H1 (cell line): ENCODE measurements around the gene GRIP2. TPM values are rescaled to one million over a fixed set of nuclear protein-coding genes. Genes with fewer than 3 reads are reported as not detected.

Source experiments
- CTCF ChIA-PET: fragments of 300-600 bp; sonication (Branson Sonifier 250); formaldehyde crosslinking; loops from one replicate; lab custom pipeline; 2021; ENCODE audit not compliant: partially characterized antibody; lab: Charles Lee
- POLR2A ChIA-PET: fragments of 300-600 bp; sonication (Branson Sonifier 250); formaldehyde crosslinking; loops from one replicate; lab custom pipeline; 2021; ENCODE audit warnings: inconsistent platforms; ENCODE audit not compliant: partially characterized antibody; lab: Charles Lee
- DNase-seq, 2 experiments: peaks; one replicate each; pipeline versions ENCODE4 v3.0.0 to v3.0.0-alpha.2; 2010 to 2022; ENCODE audit warnings: low spot score in 2 of 2, low read depth in 1 of 2, mixed read lengths in 1 of 2
- FAIRE-seq: peaks from 2 replicates; lab custom pipeline; 2011; peaks lifted over from hg19 to GRCh38; lab: Jason Lieb, UNC
- H2AFZ ChIP-seq: 2 replicates; pipeline ENCODE4 v1.8.1; 2012; ENCODE audit warnings: low read length, inconsistent platforms
- H2AK5ac ChIP-seq: 2 replicates; pipeline ENCODE4 v1.6.1; 2013; ENCODE audit warnings: low read depth, low read length
- H2BK120ac ChIP-seq: replicated peaks from 2 replicates; pipeline ENCODE3; 2013; ENCODE audit warnings: low read depth, low read length, inconsistent platforms
- H2BK12ac ChIP-seq: 2 replicates; pipeline ENCODE4 v1.6.1; 2013; ENCODE audit warnings: low read depth, low read length
- H2BK15ac ChIP-seq: 2 replicates; pipeline ENCODE4 v1.6.1; 2013; ENCODE audit warnings: low read length
- H2BK20ac ChIP-seq: 2 replicates; pipeline ENCODE4 v1.6.1; 2013; ENCODE audit warnings: low read length
- H2BK5ac ChIP-seq: 2 replicates; pipeline ENCODE4 v1.6.1; 2013; ENCODE audit warnings: low read depth, low read length
- H3K14ac ChIP-seq: 2 replicates; pipeline ENCODE4 v1.6.1; 2013; ENCODE audit warnings: inconsistent platforms; ENCODE audit not compliant: insufficient read length
- H3K18ac ChIP-seq: 2 replicates; pipeline ENCODE4 v1.6.1; 2013; ENCODE audit warnings: low read length; ENCODE audit errors: extremely low read depth
- H3K23ac ChIP-seq: 2 replicates; pipeline ENCODE4 v1.6.1; 2013; ENCODE audit warnings: inconsistent platforms; ENCODE audit not compliant: insufficient read length
- H3K23me2 ChIP-seq: 2 replicates; pipeline ENCODE4 v1.6.1; 2013; ENCODE audit warnings: low read depth, low read length
- H3K27ac ChIP-seq: 2 replicates; pipeline ENCODE4 v1.6.1; 2011; ENCODE audit warnings: low read depth, low read length, inconsistent platforms
- H3K27me3 ChIP-seq, 4 experiments: replicated peaks in 1 of 4; 1 replicate in 1 of 4; 2 replicates in 3 of 4; pipeline versions ENCODE4 v1.6.1 to v1.8.1; 2011 to 2013; ENCODE audit warnings: low read length in 3 of 4, mild to moderate bottlenecking in 3 of 4, inconsistent platforms in 2 of 4, mixed read lengths in 2 of 4, moderate library complexity in 1 of 4; ENCODE audit not compliant: control insufficient read depth in 3 of 4, insufficient read depth in 3 of 4; ENCODE audit errors: extremely low read depth in 1 of 4
- H3K36me3 ChIP-seq, 4 experiments: 2 replicates each; pipeline versions ENCODE4 v1.6.1 to v1.8.1; 2011 to 2013; ENCODE audit warnings: mild to moderate bottlenecking in 4 of 4, low read length in 3 of 4, moderate library complexity in 2 of 4, control low read depth in 1 of 4, inconsistent platforms in 1 of 4; ENCODE audit not compliant: insufficient read depth in 4 of 4, control insufficient read depth in 2 of 4
- H3K4ac ChIP-seq: replicated peaks from 2 replicates; pipeline ENCODE3; 2013; ENCODE audit warnings: low read length, low read depth, mixed read lengths, inconsistent platforms; ENCODE audit not compliant: insufficient read length
- H3K4me1 ChIP-seq, 4 experiments: replicated peaks in 1 of 4; 1 replicate in 1 of 4; 2 replicates in 3 of 4; pipeline versions ENCODE4 v1.6.1 to v1.8.1; 2011 to 2013; ENCODE audit warnings: low read length in 3 of 4, inconsistent platforms in 2 of 4, mixed read lengths in 1 of 4; ENCODE audit not compliant: insufficient read depth in 4 of 4, control insufficient read depth in 3 of 4
- H3K4me2 ChIP-seq, 2 experiments: 2 replicates each; pipeline versions ENCODE4 v1.6.1 to v1.8.1; 2011 to 2013; ENCODE audit warnings: low read depth in 2 of 2, low read length in 2 of 2, control low read depth in 1 of 2, inconsistent platforms in 1 of 2, mild to moderate bottlenecking in 1 of 2; ENCODE audit not compliant: insufficient read depth in 1 of 2
- H3K4me3 ChIP-seq, 4 experiments: fragments of 200-600, 300-600 bp in 1 of 4; sonication (generic), shearing (Covaris generic), sonication (Bioruptor Twin) in 1 of 4; 2 replicates each; pipeline versions ENCODE4 v1.5.1 to v1.8.1; 2011 to 2016; ENCODE audit warnings: low read length in 4 of 4, low read depth in 3 of 4, control low read depth in 2 of 4, inconsistent platforms in 2 of 4, mild to moderate bottlenecking in 2 of 4, mixed read lengths in 1 of 4, moderate library complexity in 1 of 4; ENCODE audit not compliant: insufficient read depth in 2 of 4; ENCODE audit errors: extremely low read depth in 1 of 4
- H3K56ac ChIP-seq: replicated peaks from 2 replicates; pipeline ENCODE3; 2013; ENCODE audit warnings: low read depth, mild to moderate bottlenecking, mixed read lengths, low read length, inconsistent platforms; ENCODE audit not compliant: insufficient read length
- H3K79me1 ChIP-seq: 2 replicates; pipeline ENCODE4 v1.6.1; 2013; ENCODE audit warnings: low read depth, low read length, control low read depth
- H3K79me2 ChIP-seq, 2 experiments: 2 replicates each; pipeline versions ENCODE4 v1.6.1 to v1.8.1; 2012 to 2013; ENCODE audit warnings: low read length in 2 of 2, mild to moderate bottlenecking in 2 of 2, inconsistent platforms in 1 of 2; ENCODE audit not compliant: insufficient read depth in 2 of 2, control insufficient read depth in 1 of 2
- H3K9ac ChIP-seq, 4 experiments: replicated peaks in 1 of 4; 1 replicate in 1 of 4; 2 replicates in 3 of 4; pipeline versions ENCODE4 v1.6.1 to v1.8.1; 2011 to 2013; ENCODE audit warnings: low read depth in 3 of 4, low read length in 3 of 4, control low read depth in 2 of 4, mild to moderate bottlenecking in 2 of 4, moderate library complexity in 2 of 4, inconsistent platforms in 1 of 4; ENCODE audit errors: extremely low read depth in 1 of 4
- H3K9me3 ChIP-seq, 2 experiments: 2 replicates each; pipeline versions ENCODE4 v1.6.1 to v1.8.1; 2012 to 2013; ENCODE audit warnings: mild to moderate bottlenecking in 2 of 2, moderate library complexity in 2 of 2, control low read depth in 1 of 2, inconsistent platforms in 1 of 2, low read depth in 1 of 2, low read length in 1 of 2, mixed read lengths in 1 of 2; ENCODE audit not compliant: insufficient read depth in 2 of 2
- H4K20me1 ChIP-seq, 2 experiments: replicated peaks in 1 of 2; 2 replicates each; pipeline versions ENCODE3 to v1.8.1; 2011 to 2013; ENCODE audit warnings: inconsistent platforms in 2 of 2, low read length in 2 of 2, mild to moderate bottlenecking in 1 of 2; ENCODE audit not compliant: insufficient read depth in 2 of 2, control insufficient read depth in 1 of 2
- H4K5ac ChIP-seq: 2 replicates; pipeline ENCODE4 v1.6.1; 2013; ENCODE audit warnings: low read length, low read depth, mixed read lengths, inconsistent platforms; ENCODE audit not compliant: insufficient read length
- H4K8ac ChIP-seq: 2 replicates; pipeline ENCODE4 v1.8.0; 2013; ENCODE audit warnings: mild to moderate bottlenecking, moderate library complexity, low read length, inconsistent platforms; ENCODE audit not compliant: insufficient read depth; ENCODE audit errors: extremely low read depth
- H4K91ac ChIP-seq: replicated peaks from 2 replicates; pipeline ENCODE3; 2013; ENCODE audit warnings: low read length, mixed read lengths, inconsistent platforms; ENCODE audit not compliant: insufficient read length
- E2F6 ChIP-seq: IDR thresholded peaks from 2 replicates; pipeline ENCODE4 v1.6.1; 2012; ENCODE audit warnings: inconsistent platforms
- GABPA ChIP-seq: IDR thresholded peaks from 2 replicates; pipeline ENCODE4 v1.6.1; 2011; ENCODE audit warnings: mild to moderate bottlenecking, low read length, moderate library complexity, borderline replicate concordance; ENCODE audit not compliant: insufficient read depth
- HDAC6 ChIP-seq: IDR thresholded peaks from one replicate; pipeline ENCODE4 v1.7.1; 2012; ENCODE audit warnings: low read depth, mild to moderate bottlenecking, inconsistent platforms, low read length, moderate library complexity
- PHF8 ChIP-seq: fragments of 200-600 bp; sonication (generic); conservative IDR thresholded peaks from 2 replicates; pipeline ENCODE4 v1.7.1; 2012; ENCODE audit warnings: low read depth, mild to moderate bottlenecking, inconsistent platforms, low read length, moderate library complexity
- RFX5 ChIP-seq: IDR thresholded peaks from 2 replicates; pipeline ENCODE4 v1.6.1; 2011; ENCODE audit warnings: low read depth, low read length, improper control_type of control experiment, borderline replicate concordance
- SP1 ChIP-seq: IDR thresholded peaks from 2 replicates; pipeline ENCODE4 v1.6.1; 2011; ENCODE audit warnings: low read depth, low read length
- ZNF274 ChIP-seq: IDR thresholded peaks from 2 replicates; pipeline ENCODE4 v1.7.0; 2012; ENCODE audit warnings: low read length, borderline replicate concordance; ENCODE audit errors: extremely low read depth
- whole genome bisulfite sequencing, 2 experiments: shearing (Covaris generic) in 1 of 2; methylation state at CpG; one replicate each; pipeline versions ENCODE4 v1.1.6 to v1.1.7; 2013 to 2015; ENCODE audit warnings: low lambda C conversion rate in 2 of 2, mixed read lengths in 2 of 2, inconsistent platforms in 1 of 2, low coverage in 1 of 2, missing lambda C conversion rate in 1 of 2; ENCODE audit not compliant: insufficient replicate concordance in 2 of 2, insufficient coverage in 1 of 2, insufficient read length in 1 of 2; ENCODE audit errors: extremely low coverage in 1 of 2, missing lambda C conversion rate in 1 of 2; 5-methylcytosine and 5-hydroxymethylcytosine counted together
- polyA plus RNA-seq, 7 experiments: library from polyadenylated mRNA; depleted of rRNA in 3 of 7; stranded (reverse) in 5 of 7; unstranded in 2 of 7; fragments of >200 nt in 5 of 7; fragments of 200-250 nt in 2 of 7; gene quantifications; 1 replicate in 5 of 7; 2 replicates in 1 of 7; 4 replicates in 1 of 7; pipeline versions ENCODE4 v1.2.1 to v1.2.3, GENCODE V29; 2011 to 2013; ENCODE audit warnings: missing spikeins in 2 of 7, mixed read lengths in 2 of 7
- total RNA-seq: library from RNA; stranded (reverse); fragmentation: NEBNext Ultra II Directional; extraction: Animal tissue kit (Norgen Biotek cat#: 25700); gene quantifications from 2 replicates; pipeline ENCODE4 v1.2.1, GENCODE V29; 2021

GRIP2 gene
- total and polyA plus RNA-seq, 2 of the 8 experiments (the other 6 are each of a cell fraction or from before 2014, with no cell fraction given), result 2.5 to 6.4 TPM

- 91% methylated on average over 13 of the region's 13 CpGs; no CpG with 5 or more reads in 1 of the 2 experiments for WGBS, 2 experiments
- H4K5ac ChIP-seq, result no peak overlapping the region
- peaks cover 0 to 11% of the 10 kb centered on the region in 2 experiments for H4K20me1 ChIP-seq
- H3K9me3 ChIP-seq, result no peaks in the 10 kb centered on the region
- no peak overlapping the region for H3K4me2 ChIP-seq
- no peaks in the 10 kb centered on the region; the same call in 1 of the 2 replicates for H3K79me1 ChIP-seq
- no peak overlapping the region for H2BK5ac ChIP-seq
- H3K4ac ChIP-seq, result no peak overlapping the region
- TF ChIP-seq RFX5 (no peak), E2F6 (no peak), ZNF274 (no peak), GABPA (no peak), PHF8 (no peak), SP1 (no peak), HDAC6 (no peak)
- H2BK120ac ChIP-seq, result no peak overlapping the region
- no peak overlapping the region for H4K91ac ChIP-seq
- peaks cover 0 to 4% (median 1%) of the 10 kb centered on the region in 4 experiments; a peak in 4 of 7 replicates for H3K4me1 ChIP-seq
- no peak overlapping the region for H2BK15ac ChIP-seq
- no peak overlapping the region for H3K18ac ChIP-seq
- H3K4me3 ChIP-seq, result no peak overlapping the region
- no peak overlapping the region for H2BK12ac ChIP-seq
- no peak overlapping the region for H2AK5ac ChIP-seq
- no peak overlapping the region for H2AFZ ChIP-seq
- no peak for FAIRE-seq
- H3K27me3 ChIP-seq, result no peaks in the 10 kb centered on the region
- H4K8ac ChIP-seq, result no peak overlapping the region; the same call in 1 of the 2 replicates
- H3K9ac ChIP-seq, result no peak overlapping the region; a peak in 1 of 7 replicates
- CTCF ChIA-PET, result interaction anchor here (0.6 to 1.4 kb wide), 9 partner anchors 9 to 1748 kb away, joined by 3 to 6 read pairs (median 3); no protein-coding TSS in a partner anchor
- H3K36me3 ChIP-seq, result peaks cover 31 to 78% (median 66%) of the 10 kb centered on the region in 4 experiments
- POLR2A ChIA-PET, result no interaction called here
- H3K79me2 ChIP-seq, result no peaks in the 10 kb centered on the region
- H2BK20ac ChIP-seq, result no peak overlapping the region
- H3K23ac ChIP-seq, result no peak overlapping the region
- no peak overlapping the region for H3K27ac ChIP-seq
- no peaks in the 10 kb centered on the region for H3K23me2 ChIP-seq
- DNase-seq, result no peak
- H3K14ac ChIP-seq, result no peak overlapping the region
- H3K56ac ChIP-seq, result no peak overlapping the region
These were observed 63.4 kb downstream of the GRIP2 start for GRCh38 chr3:14476583-14477265.
